HUES64 (cell line): Measurements from ENCODE around the gene C16orf90. TPM values are rescaled to one million over a fixed set of nuclear protein-coding genes. Genes with fewer than 3 reads are reported as not detected.

Experiments
- H3K27ac ChIP-seq: 2 replicates; pipeline ENCODE4 v1.7.0; 2013; ENCODE audit warnings: low read depth, low read length, inconsistent platforms
- H3K27me3 ChIP-seq: 2 replicates; pipeline ENCODE4 v1.6.1; 2013; ENCODE audit warnings: mild to moderate bottlenecking, low read length; ENCODE audit not compliant: insufficient read depth
- H3K36me3 ChIP-seq: 2 replicates; pipeline ENCODE4 v1.6.1; 2013; ENCODE audit warnings: mild to moderate bottlenecking, low read length; ENCODE audit not compliant: insufficient read depth
- H3K4me1 ChIP-seq: 2 replicates; pipeline ENCODE4 v1.6.1; 2013; ENCODE audit warnings: mild to moderate bottlenecking, low read length, moderate library complexity; ENCODE audit not compliant: insufficient read depth
- H3K4me3 ChIP-seq: 2 replicates; pipeline ENCODE4 v1.5.1; 2013; ENCODE audit warnings: mild to moderate bottlenecking, low read length, moderate library complexity
- H3K9ac ChIP-seq: 2 replicates; pipeline ENCODE4 v1.6.1; 2013; ENCODE audit warnings: mild to moderate bottlenecking, low read depth, low read length
- H3K9me3 ChIP-seq: 2 replicates; pipeline ENCODE4 v1.6.1; 2013; ENCODE audit warnings: low read depth, low read length; ENCODE audit not compliant: insufficient read depth
- WGBS: fragments of 150-250, 120-280 bp; methylation state at CpG from one replicate; pipeline ENCODE4 v1.1.7; 2013; ENCODE audit warnings: missing lambda C conversion rate; 5-methylcytosine and 5-hydroxymethylcytosine counted together
- polyA plus RNA-seq, 2 experiments: library from polyadenylated mRNA; stranded (reverse); fragments of 50-300 nt; gene quantifications; one replicate each; pipeline ENCODE4 v1.2.3, GENCODE V29; 2013

Gene C16orf90, protein sequence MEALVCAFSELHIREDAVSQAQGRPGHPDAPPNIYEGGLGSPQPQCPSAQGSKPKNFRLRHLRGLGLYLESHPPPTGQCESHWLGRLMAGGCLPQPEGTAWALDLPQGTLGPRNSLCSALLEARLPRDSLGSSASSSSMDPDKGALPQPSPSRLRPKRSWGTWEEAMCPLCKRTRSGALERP
- polyA plus RNA-seq (2013, experiment 1 of 2) = not detected
- polyA plus RNA-seq (2013, experiment 2 of 2) = not detected

DNA sequence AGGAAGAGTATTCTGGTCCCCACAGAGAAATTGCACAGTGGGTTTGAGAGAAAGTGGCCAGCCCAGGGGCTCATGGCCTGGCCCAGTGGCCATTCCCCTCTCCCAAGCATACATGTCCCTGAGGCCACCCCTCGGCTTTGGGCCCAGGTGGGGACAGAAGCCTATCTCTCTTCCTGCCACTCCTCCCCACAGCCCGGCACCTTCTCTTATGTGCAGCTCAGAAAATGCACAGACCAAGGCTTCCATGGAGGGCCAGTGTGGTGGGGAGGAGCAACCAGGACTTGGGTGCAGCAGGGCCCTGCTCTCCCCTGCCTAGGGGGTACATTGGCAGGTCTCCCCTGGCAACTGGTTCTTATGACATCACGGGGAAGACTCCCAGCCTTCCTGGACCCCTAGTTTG is at the start of gene C16orf90:
Gene C16orf90, minus strand, starts transcription at position 314 of the 400 bp plus-strand sequence. Its CDS starts 68 bp downstream, at position 246.
- H3K27me3 ChIP-seq = no peaks in the 10 kb centered on the region
- 96% methylated on average over 3 of the region's 3 CpGs for WGBS
- no peaks in the 10 kb centered on the region for H3K36me3 ChIP-seq

DNA sequence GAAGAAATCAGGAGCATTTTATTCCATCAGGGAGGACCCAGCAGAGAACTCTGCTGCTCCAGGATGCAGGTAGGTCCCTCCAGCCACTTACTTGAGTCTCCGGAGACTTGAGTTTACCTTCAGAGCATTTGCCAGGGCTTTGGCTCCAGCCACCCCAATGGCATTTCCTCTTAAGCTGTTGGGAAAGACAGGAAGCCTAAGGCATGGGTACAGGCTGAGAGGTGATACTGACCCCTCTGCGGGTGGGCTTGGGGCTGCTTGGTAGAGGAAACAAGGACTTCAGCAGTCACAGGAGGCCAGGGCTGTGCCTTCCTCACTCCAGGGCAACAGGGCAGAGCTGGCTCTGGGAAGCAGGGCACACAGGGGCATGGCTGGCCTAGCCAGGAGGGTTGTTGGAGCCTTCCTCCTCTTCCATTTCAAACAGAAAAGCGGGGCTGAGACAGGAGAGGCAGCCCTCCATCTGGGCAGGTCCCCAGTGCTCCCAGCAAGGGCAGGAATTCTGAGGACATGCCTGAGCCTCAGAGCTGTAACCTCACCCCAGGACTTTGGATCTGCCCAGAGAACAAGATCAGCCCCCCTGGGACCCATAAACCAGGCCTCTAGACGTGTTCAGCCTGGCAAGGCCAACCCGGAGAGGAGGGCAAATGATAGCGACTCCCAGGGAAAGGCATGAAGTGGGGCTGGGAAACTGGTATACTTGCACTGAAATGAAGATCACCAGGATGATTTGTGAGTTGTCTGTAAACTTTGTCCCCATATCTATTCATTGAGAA is 47.5 kb upstream of the C16orf90 start:
- H3K27ac ChIP-seq = no peak overlapping the region
- WGBS = 87% methylated on average over 6 of the region's 6 CpGs
- H3K36me3 ChIP-seq = peaks cover 8% of the 10 kb centered on the region; the same call in 1 of the 2 replicates
- no peak overlapping the region for H3K9ac ChIP-seq
- H3K9me3 ChIP-seq = no peaks in the 10 kb centered on the region
- H3K4me1 ChIP-seq = no peaks in the 10 kb centered on the region
- H3K4me3 ChIP-seq = no peak overlapping the region
- H3K27me3 ChIP-seq = no peaks in the 10 kb centered on the region

More for the DNA sequence above, at the start of gene C16orf90:
- Histone ChIP-seq H3K9me3 (no peaks in the 10 kb centered on the region), H3K27ac (no peak within 1 kb of the TSS), H3K4me1 (no peaks in the 10 kb centered on the region), H3K4me3 (no peak within 1 kb of the TSS), H3K9ac (no peak within 1 kb of the TSS)

- Histone ChIP-seq H3K27ac (no peak overlapping the region; the same call in 1 of the 2 replicates), H3K36me3 (peaks cover 12% of the 10 kb centered on the region), H3K9me3 (no peaks in the 10 kb centered on the region), H3K9ac (no peak overlapping the region), H3K4me1 (no peaks in the 10 kb centered on the region), H3K4me3 (no peak overlapping the region), H3K27me3 (no peaks in the 10 kb centered on the region)
- 72% methylated on average over 13 of the region's 13 CpGs for WGBS
These were observed 46.4 kb upstream of the C16orf90 start for GRCh38 chr16:3541527-3542155.

DNA sequence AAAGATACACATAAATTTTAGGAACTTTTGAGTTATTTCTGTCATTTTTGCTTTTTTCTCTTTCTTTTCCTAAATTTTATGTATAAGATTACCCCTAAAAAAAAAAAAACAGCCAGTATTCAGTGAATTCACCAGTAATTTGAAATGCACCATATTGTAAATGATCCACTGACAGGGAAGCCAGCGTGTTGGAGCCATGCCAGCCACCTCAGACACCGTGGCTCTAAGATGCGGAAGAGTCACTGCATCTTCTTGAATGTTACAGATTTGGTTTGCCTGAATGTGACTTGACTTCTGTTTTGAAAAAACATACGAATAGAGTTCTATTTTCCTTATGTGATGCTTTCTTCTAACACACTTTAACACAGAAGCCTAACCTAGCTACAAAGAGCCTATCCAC is 42.9 kb upstream of the C16orf90 start:
- no peak overlapping the region for H3K27ac ChIP-seq
- no peak overlapping the region for H3K4me3 ChIP-seq
- 85% methylated on average over 4 of the region's 4 CpGs for WGBS
- no peaks in the 10 kb centered on the region for H3K27me3 ChIP-seq
- no peaks in the 10 kb centered on the region for H3K9me3 ChIP-seq
- H3K4me1 ChIP-seq = no peaks in the 10 kb centered on the region
- peaks cover 28% of the 10 kb centered on the region for H3K36me3 ChIP-seq
- H3K9ac ChIP-seq = no peak overlapping the region

DNA sequence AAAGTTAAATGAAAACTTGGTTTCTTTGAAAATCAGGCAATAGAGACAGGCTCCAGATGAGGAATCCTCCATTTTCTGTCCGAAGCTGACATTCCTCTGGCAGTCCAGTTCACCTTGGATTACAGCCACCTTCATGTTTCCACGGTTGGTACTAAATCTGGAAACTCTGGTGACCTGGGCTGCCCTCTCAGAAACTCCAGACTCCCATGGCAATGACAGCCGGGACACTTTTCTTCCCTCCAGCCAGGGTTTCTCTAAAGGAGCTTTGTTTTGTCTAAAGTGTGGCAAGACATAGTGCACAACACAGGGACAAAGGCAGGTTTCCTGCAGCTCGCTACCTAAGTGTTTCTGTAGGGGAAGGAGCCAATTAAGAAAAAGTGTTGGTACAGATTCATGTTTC is 41.6 kb upstream of the C16orf90 start:
- WGBS = 96% methylated on average over 4 of the region's 4 CpGs
- Histone ChIP-seq H3K27ac (no peak overlapping the region), H3K9me3 (no peaks in the 10 kb centered on the region), H3K9ac (no peak overlapping the region), H3K27me3 (no peaks in the 10 kb centered on the region), H3K4me3 (no peak overlapping the region), H3K36me3 (peaks cover 38% of the 10 kb centered on the region), H3K4me1 (no peaks in the 10 kb centered on the region)

DNA sequence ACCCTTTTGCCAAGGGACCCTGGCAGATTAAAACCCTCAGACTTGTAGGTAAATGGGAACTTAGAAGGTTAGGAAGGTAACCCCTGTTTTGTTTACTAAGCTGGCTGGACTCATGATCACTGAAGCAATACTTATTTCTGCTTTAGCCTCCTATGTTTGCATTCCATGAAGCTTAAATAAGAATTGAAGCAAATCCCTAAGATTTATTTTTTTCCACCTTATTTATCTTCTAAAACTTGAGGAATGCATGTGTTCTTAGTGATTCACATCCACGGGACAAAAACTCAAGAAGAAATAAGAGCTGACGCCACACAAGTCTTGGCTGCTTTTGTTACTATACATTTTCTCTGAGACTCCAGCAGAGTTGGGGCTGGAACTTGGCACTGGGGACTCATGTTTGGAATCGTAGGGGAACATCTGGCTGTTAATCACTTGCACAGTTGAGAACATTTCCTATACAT is 41.0 kb upstream of the C16orf90 start:
- H3K27ac ChIP-seq = no peak overlapping the region
- H3K4me3 ChIP-seq = no peak overlapping the region
- no peaks in the 10 kb centered on the region for H3K27me3 ChIP-seq
- H3K9ac ChIP-seq = no peak overlapping the region
- no peaks in the 10 kb centered on the region for H3K4me1 ChIP-seq
- WGBS = 94% methylated on average over 3 of the region's 3 CpGs
- H3K36me3 ChIP-seq = peaks cover 38% of the 10 kb centered on the region
- H3K9me3 ChIP-seq = no peaks in the 10 kb centered on the region

GRCh38 chr16:3534126-3534525 is 38.8 kb upstream of the C16orf90 start:
- no peak overlapping the region for H3K4me3 ChIP-seq
- 93% methylated on average over 10 of the region's 10 CpGs for WGBS
- H3K27me3 ChIP-seq = no peaks in the 10 kb centered on the region
- no peak overlapping the region for H3K9ac ChIP-seq
- no peaks in the 10 kb centered on the region for H3K4me1 ChIP-seq
- peaks cover 47% of the 10 kb centered on the region for H3K36me3 ChIP-seq
- no peaks in the 10 kb centered on the region for H3K9me3 ChIP-seq
- H3K27ac ChIP-seq = no peak overlapping the region

- Histone ChIP-seq H3K27ac (no peak overlapping the region), H3K36me3 (peaks cover 56% of the 10 kb centered on the region)
- WGBS = 96% methylated on average over 12 of the region's 12 CpGs
These were observed 37.5 kb upstream of the C16orf90 start for GRCh38 chr16:3532741-3533140.

GRCh38 chr16:3530371-3530914 is 35.2 kb upstream of the C16orf90 start:
- H3K27ac ChIP-seq = no peak overlapping the region
- H3K4me1 ChIP-seq = no peaks in the 10 kb centered on the region
- 96% methylated on average over 12 of the region's 12 CpGs for WGBS
- no peak overlapping the region for H3K4me3 ChIP-seq
- H3K9ac ChIP-seq = no peak overlapping the region
- H3K36me3 ChIP-seq = peaks cover 58% of the 10 kb centered on the region
- 0 out of 2 replicates have a peak, but pooled peaks cover 4% of the 10 kb centered on the region for H3K9me3 ChIP-seq
- H3K27me3 ChIP-seq = no peaks in the 10 kb centered on the region

More at GRCh38 chr16:3532741-3533140, 37.5 kb upstream of the C16orf90 start:
- no peaks in the 10 kb centered on the region for H3K4me1 ChIP-seq
- no peaks in the 10 kb centered on the region for H3K27me3 ChIP-seq
- H3K4me3 ChIP-seq = no peak overlapping the region
- 0 out of 2 replicates have a peak, but pooled peaks cover 4% of the 10 kb centered on the region for H3K9me3 ChIP-seq
- H3K9ac ChIP-seq = no peak overlapping the region

GRCh38 chr16:3529175-3529574 is 33.9 kb upstream of the C16orf90 start:
- Histone ChIP-seq H3K9me3 (0 out of 2 replicates have a peak, but pooled peaks cover 4% of the 10 kb centered on the region), H3K36me3 (peaks cover 61% of the 10 kb centered on the region), H3K9ac (no peak overlapping the region), H3K27me3 (no peaks in the 10 kb centered on the region), H3K4me1 (no peaks in the 10 kb centered on the region), H3K27ac (no peak overlapping the region), H3K4me3 (no peak overlapping the region)

DNA sequence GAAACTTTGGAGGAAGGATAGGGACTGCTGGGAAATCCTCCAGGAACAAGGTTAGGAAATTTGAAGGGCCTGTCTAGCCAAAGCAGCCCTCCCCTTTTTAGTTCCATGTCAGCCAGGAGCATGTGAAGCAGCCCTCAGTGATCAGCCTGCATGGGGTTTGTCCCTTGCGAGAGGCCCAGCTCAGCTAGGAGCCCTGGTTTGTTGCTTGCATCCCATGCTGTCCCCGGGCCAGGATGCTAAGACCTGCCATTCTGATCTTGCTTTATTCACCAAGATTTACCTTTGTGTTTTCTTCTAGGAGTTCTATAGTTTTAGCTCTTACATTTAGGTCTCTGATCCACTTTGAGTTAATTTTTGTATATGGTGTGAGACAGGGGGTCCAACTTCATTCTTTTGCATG is 33.1 kb upstream of the C16orf90 start:
- 91% methylated on average over 2 of the region's 2 CpGs for WGBS
- H3K36me3 ChIP-seq = peaks cover 63% of the 10 kb centered on the region
- 0 out of 2 replicates have a peak, but pooled peaks cover 4% of the 10 kb centered on the region for H3K9me3 ChIP-seq
- H3K27me3 ChIP-seq = no peaks in the 10 kb centered on the region
- H3K4me1 ChIP-seq = no peaks in the 10 kb centered on the region
- H3K27ac ChIP-seq = no peak overlapping the region
- H3K4me3 ChIP-seq = no peak overlapping the region
- H3K9ac ChIP-seq = no peak overlapping the region
